Measurements from ENCODE around the gene SAMSN1. TPM values are rescaled to one million over a fixed set of nuclear protein-coding genes. Genes with fewer than 3 reads are reported as not detected.

The SAMSN1 gene
- total RNA-seq, 4 donors from 2014 or later: 0.80 to 1.9 (median 0.93) TPM

DNA sequence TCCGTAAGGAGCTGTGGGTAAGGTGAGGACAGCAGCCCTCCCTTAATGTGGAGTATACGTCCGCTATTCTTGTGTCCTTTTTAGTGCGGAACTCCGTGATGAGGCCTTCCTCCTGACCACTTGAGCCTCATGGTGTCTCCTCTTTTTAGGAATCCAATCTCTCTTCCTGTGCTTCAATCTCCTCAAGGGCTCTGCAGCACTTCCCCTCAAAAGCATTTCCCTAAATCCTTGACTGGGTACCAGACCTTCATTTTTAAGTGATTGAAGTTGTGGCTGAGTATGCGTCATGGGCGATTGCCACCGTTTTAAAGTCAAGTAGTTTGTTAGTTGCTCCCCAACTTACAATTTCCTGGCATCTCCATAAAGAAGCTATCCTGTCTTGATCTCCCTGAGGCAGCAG lies 62.8 kb downstream of the SAMSN1 start:
- Histone ChIP-seq H3K9me3 (no peaks in the 10 kb centered on the region), H3K27me3 (no peaks in the 10 kb centered on the region), H3K27ac (no peak overlapping the region), H3K4me3 (no peak overlapping the region), H3K36me3 (no peaks in the 10 kb centered on the region), H3K4me1 (no peaks in the 10 kb centered on the region)
- WGBS: 86% methylated on average over 8 of the region's 8 CpGs
- no peak for DNase-seq (ENCODE audit: low spot score in 2 of 2)
- no peak for TF ChIP-seq EP300 (IDR thresholded peaks at IDR 0.05)
- no peak for TF ChIP-seq POLR2A (IDR thresholded peaks at IDR 0.05)
- TF ChIP-seq CTCF (IDR thresholded peaks at IDR 0.05): no peak
- TF ChIP-seq POLR2AphosphoS5 (IDR thresholded peaks at IDR 0.05): no peak

GRCh38 chr21:14482165-14482564 lies 64.0 kb downstream of the SAMSN1 start:
- Histone ChIP-seq H3K27me3 (no peaks in the 10 kb centered on the region), H3K27ac (no peak overlapping the region), H3K4me1 (no peaks in the 10 kb centered on the region), H3K4me3 (no peak overlapping the region), H3K9me3 (no peaks in the 10 kb centered on the region), H3K36me3 (no peaks in the 10 kb centered on the region)
- TF ChIP-seq EP300 (IDR thresholded peaks at IDR 0.05) (no peak), CTCF (IDR thresholded peaks at IDR 0.05) (no peak), POLR2A (IDR thresholded peaks at IDR 0.05) (no peak), POLR2AphosphoS5 (IDR thresholded peaks at IDR 0.05) (no peak)
- WGBS: 59% methylated on average over 7 of the region's 7 CpGs
- DNase-seq (ENCODE audit: low spot score in 2 of 2): no peak

GRCh38 chr21:14480411-14481031 lies 65.6 kb downstream of the SAMSN1 start:
- H3K9me3 ChIP-seq: no peaks in the 10 kb centered on the region
- no peak overlapping the region for H3K27ac ChIP-seq
- DNase-seq (ENCODE audit: low spot score in 2 of 2): no peak
- 50% methylated on average over 3 of the region's 3 CpGs for WGBS
- no peaks in the 10 kb centered on the region for H3K27me3 ChIP-seq
- no peak overlapping the region for H3K4me3 ChIP-seq
- TF ChIP-seq EP300 (IDR thresholded peaks at IDR 0.05) (no peak), POLR2A (IDR thresholded peaks at IDR 0.05) (no peak), CTCF (IDR thresholded peaks at IDR 0.05) (no peak), POLR2AphosphoS5 (IDR thresholded peaks at IDR 0.05) (no peak)
- no peaks in the 10 kb centered on the region for H3K36me3 ChIP-seq
- H3K4me1 ChIP-seq: no peaks in the 10 kb centered on the region

DNA sequence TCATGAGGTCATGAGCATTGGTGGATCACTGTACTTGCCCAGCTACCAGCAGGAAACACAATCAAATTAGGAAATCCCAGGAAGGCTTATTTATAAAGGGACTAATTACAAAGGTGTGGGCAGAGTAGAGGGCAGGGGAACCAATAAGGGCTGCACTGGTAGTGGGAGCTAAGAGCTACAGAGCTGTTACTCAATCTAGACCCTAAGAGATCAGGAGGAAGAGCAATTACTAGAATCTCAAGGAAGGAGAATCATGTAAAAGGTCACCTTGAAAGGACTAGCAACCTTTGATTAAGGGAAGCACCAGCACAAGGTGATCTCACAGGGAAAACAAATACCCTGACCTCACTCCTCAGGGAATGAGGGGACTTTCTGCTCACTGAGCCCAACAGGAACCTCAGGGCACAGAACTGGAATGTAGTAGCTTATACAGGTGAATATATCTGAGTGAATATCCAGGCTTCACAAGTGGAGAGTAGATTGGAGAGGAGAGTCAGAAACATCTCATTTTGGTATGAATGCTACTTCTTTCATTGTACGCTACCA lies 66.8 kb downstream of the SAMSN1 start:
- no peaks in the 10 kb centered on the region for H3K36me3 ChIP-seq
- no peaks in the 10 kb centered on the region for H3K27me3 ChIP-seq
- WGBS: 78% methylated on average over 1 of the region's 1 CpG
- TF ChIP-seq EP300 (IDR thresholded peaks at IDR 0.05) (no peak), POLR2A (IDR thresholded peaks at IDR 0.05) (no peak), CTCF (IDR thresholded peaks at IDR 0.05) (no peak), POLR2AphosphoS5 (IDR thresholded peaks at IDR 0.05) (no peak)
- no peak overlapping the region for H3K4me3 ChIP-seq
- H3K9me3 ChIP-seq: no peaks in the 10 kb centered on the region
- DNase-seq (ENCODE audit: low spot score in 2 of 2): no peak
- no peak overlapping the region for H3K27ac ChIP-seq
- H3K4me1 ChIP-seq: no peaks in the 10 kb centered on the region

DNA sequence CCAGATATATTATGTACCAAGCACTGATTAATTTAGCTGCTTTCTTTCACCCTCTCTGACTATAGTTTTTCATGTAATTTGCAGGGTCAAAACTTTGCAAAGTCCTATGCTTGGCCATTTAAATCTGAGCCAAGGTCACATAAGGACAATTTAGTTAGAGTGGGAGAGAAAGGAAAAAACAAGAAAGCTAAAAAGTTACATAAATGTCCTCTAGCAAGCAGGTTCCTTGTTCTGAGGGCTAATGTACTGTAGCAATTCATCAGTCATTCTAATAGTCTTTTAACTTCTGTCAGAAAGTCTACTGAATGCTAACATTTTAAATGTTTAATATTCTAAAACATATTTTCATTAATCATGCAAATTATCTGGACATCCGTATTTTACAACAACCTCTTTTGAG lies 68.3 kb downstream of the SAMSN1 start:
- H3K9me3 ChIP-seq: no peaks in the 10 kb centered on the region
- no peaks in the 10 kb centered on the region for H3K27me3 ChIP-seq
- no peak for TF ChIP-seq EP300 (IDR thresholded peaks at IDR 0.05)
- TF ChIP-seq POLR2A (IDR thresholded peaks at IDR 0.05): no peak
- no peak for TF ChIP-seq POLR2AphosphoS5 (IDR thresholded peaks at IDR 0.05)
- no peak for TF ChIP-seq CTCF (IDR thresholded peaks at IDR 0.05)
- no peak overlapping the region for H3K4me3 ChIP-seq
- WGBS: 62% methylated on average over 1 of the region's 1 CpG
- no peaks in the 10 kb centered on the region for H3K36me3 ChIP-seq
- no peak overlapping the region for H3K27ac ChIP-seq
- H3K4me1 ChIP-seq: no peaks in the 10 kb centered on the region
- DNase-seq (ENCODE audit: low spot score in 2 of 2): no peak

Data from suprapubic skin (tissue), 4 donors.